Fibroblast of lung (primary cell): ENCODE data around the gene FXN. TPM values are rescaled to one million over a fixed set of nuclear protein-coding genes. Genes with fewer than 3 reads are reported as not detected.

Source experiments
- DNase-seq, 2 donors: peaks; one replicate each; pipeline versions ENCODE4 v3.0.0 to v3.0.0-alpha.2; 2010; ENCODE audit warnings: low read depth in 2 of 2
- H2AFZ ChIP-seq: 2 replicates; pipeline ENCODE4 v1.5.1; 2012; ENCODE audit warnings: low read length, control low read depth, inconsistent platforms
- H3K27ac ChIP-seq: 2 replicates; pipeline ENCODE4 v1.5.1; 2011; ENCODE audit warnings: low read length, control low read depth; ENCODE audit not compliant: insufficient read depth
- H3K27me3 ChIP-seq: 2 replicates; pipeline ENCODE4 v1.5.1; 2011; ENCODE audit warnings: mild to moderate bottlenecking, low read length; ENCODE audit not compliant: control insufficient read depth, insufficient read depth
- H3K36me3 ChIP-seq: 2 replicates; pipeline ENCODE4 v1.5.1; 2011; ENCODE audit warnings: low read length; ENCODE audit not compliant: control insufficient read depth, insufficient read depth
- H3K4me1 ChIP-seq: 2 replicates; pipeline ENCODE4 v1.5.1; 2011; ENCODE audit warnings: low read length; ENCODE audit not compliant: control insufficient read depth, insufficient read depth; ENCODE audit errors: extremely low read depth
- H3K4me2 ChIP-seq: 2 replicates; pipeline ENCODE4 v1.5.1; 2011; ENCODE audit warnings: low read length, control low read depth; ENCODE audit not compliant: insufficient read depth; ENCODE audit errors: extremely low read depth
- H3K4me3 ChIP-seq, 4 experiments: fragments of 200-600 bp in 1 of 4; sonication (generic) in 1 of 4; replicated peaks in 1 of 4; 2 replicates each; pipeline ENCODE4 v1.5.1; 2011 to 2016; ENCODE audit warnings: low read length in 4 of 4, low read depth in 3 of 4, mild to moderate bottlenecking in 3 of 4, control low read depth in 2 of 4, inconsistent platforms in 1 of 4, mixed read lengths in 1 of 4; ENCODE audit not compliant: insufficient read depth in 1 of 4; ENCODE audit errors: control extremely low read depth in 1 of 4
- H3K79me2 ChIP-seq: 2 replicates; pipeline ENCODE4 v1.5.1; 2012; ENCODE audit warnings: mild to moderate bottlenecking, low read length, inconsistent platforms; ENCODE audit not compliant: control insufficient read depth, insufficient read depth
- H3K9ac ChIP-seq: 2 replicates; pipeline ENCODE4 v1.5.1; 2011; ENCODE audit warnings: mild to moderate bottlenecking, low read length, control low read depth; ENCODE audit not compliant: insufficient read depth
- H3K9me3 ChIP-seq: 2 replicates; pipeline ENCODE4 v1.5.1; 2012; ENCODE audit warnings: low read depth, low read length; ENCODE audit not compliant: control insufficient read depth, insufficient read depth
- H4K20me1 ChIP-seq: 2 replicates; pipeline ENCODE4 v1.5.1; 2011; ENCODE audit warnings: low read length; ENCODE audit not compliant: control insufficient read depth, insufficient read depth; ENCODE audit errors: extremely low read depth
- EZH2 ChIP-seq: IDR thresholded peaks from 2 replicates; pipeline ENCODE4 v1.5.1; 2012; ENCODE audit warnings: low read length, control low read depth, mild to moderate bottlenecking; ENCODE audit errors: missing control alignments
- polyA plus RNA-seq, 2 donors: library from polyadenylated mRNA; depleted of rRNA in 1 of 2; stranded (reverse) in 1 of 2; unstranded in 1 of 2; fragments of >200 nt; gene quantifications; 2 replicates each; pipeline ENCODE4 v1.2.1, GENCODE V29; 2011 to 2012; ENCODE audit warnings: missing spikeins in 1 of 2
- total RNA-seq: library from RNA; depleted of rRNA; stranded (reverse); fragments of >200 nt; gene quantifications from 2 replicates; pipeline ENCODE4 v1.2.1, GENCODE V29; 2014
- TF ChIP-seq, protein P1 (sequence below), 2 donors: IDR thresholded peaks in 1 of 2; conservative IDR thresholded peaks in 1 of 2; 1 replicate in 1 of 2; 2 replicates in 1 of 2; pipeline ENCODE4 v1.5.1; 2011 to 2012; ENCODE audit warnings: low read length in 2 of 2, control low read depth in 1 of 2, inconsistent platforms in 1 of 2, low read depth in 1 of 2, mild to moderate bottlenecking in 1 of 2

Gene FXN
- total and polyA plus RNA-seq, 2 donors (not counting 1 experiment from before 2014, with no cell fraction given), result 0.99 to 21.6 TPM

DNA sequence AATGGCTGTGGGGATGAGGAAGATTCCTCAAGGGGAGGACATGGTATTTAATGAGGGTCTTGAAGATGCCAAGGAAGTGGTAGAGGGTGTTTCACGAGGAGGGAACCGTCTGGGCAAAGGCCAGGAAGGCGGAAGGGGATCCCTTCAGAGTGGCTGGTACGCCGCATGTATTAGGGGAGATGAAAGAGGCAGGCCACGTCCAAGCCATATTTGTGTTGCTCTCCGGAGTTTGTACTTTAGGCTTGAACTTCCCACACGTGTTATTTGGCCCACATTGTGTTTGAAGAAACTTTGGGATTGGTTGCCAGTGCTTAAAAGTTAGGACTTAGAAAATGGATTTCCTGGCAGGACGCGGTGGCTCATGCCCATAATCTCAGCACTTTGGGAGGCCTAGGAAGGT is 1.2 kb downstream of the FXN start:
- Histone ChIP-seq H3K27ac (peak overlapping the region; percentile 48), H3K27me3 (no peaks in the 10 kb centered on the region), H3K4me2 (peak overlapping the region; percentile 81)

DNA sequence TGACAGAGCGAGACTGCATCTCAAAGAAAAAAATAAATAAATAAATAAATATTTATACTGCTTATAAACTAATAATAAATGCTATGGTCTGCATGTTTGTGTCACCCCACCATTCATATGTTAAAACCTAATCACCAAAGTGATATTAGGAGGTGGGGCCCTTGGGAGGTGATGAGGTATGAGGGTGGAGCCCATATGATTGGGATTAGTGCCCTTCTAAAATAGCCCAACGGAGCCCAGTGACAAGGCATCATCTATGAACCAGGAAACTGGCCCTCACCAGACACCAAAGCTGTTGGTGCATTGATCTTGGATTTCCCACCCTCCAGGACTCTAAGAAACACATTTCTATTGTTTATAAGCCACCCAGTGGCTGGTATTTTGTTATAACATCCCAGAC is 5.1 kb downstream of the FXN start:
- H3K79me2 ChIP-seq, result peaks cover 11% of the 10 kb centered on the region
- no peak for DNase-seq
- no peaks in the 10 kb centered on the region for H3K27me3 ChIP-seq
- H3K4me2 ChIP-seq, result no peak overlapping the region
- H3K36me3 ChIP-seq, result no peaks in the 10 kb centered on the region
- no peak overlapping the region for H2AFZ ChIP-seq
- no peaks in the 10 kb centered on the region for H3K9me3 ChIP-seq
- H4K20me1 ChIP-seq, result no peaks in the 10 kb centered on the region
- H3K27ac ChIP-seq, result no peak overlapping the region
- H3K9ac ChIP-seq, result no peak overlapping the region
- TF ChIP-seq EZH2, result no peak
- TF ChIP-seq, protein P1, sequence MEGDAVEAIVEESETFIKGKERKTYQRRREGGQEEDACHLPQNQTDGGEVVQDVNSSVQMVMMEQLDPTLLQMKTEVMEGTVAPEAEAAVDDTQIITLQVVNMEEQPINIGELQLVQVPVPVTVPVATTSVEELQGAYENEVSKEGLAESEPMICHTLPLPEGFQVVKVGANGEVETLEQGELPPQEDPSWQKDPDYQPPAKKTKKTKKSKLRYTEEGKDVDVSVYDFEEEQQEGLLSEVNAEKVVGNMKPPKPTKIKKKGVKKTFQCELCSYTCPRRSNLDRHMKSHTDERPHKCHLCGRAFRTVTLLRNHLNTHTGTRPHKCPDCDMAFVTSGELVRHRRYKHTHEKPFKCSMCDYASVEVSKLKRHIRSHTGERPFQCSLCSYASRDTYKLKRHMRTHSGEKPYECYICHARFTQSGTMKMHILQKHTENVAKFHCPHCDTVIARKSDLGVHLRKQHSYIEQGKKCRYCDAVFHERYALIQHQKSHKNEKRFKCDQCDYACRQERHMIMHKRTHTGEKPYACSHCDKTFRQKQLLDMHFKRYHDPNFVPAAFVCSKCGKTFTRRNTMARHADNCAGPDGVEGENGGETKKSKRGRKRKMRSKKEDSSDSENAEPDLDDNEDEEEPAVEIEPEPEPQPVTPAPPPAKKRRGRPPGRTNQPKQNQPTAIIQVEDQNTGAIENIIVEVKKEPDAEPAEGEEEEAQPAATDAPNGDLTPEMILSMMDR (conservative IDR thresholded peaks at IDR 0.05 in 1 of 2, IDR thresholded peaks at IDR 0.05 in 1 of 2; ENCODE audit: low read depth in 1 of 2, low read length in 2 of 2), result no peak
- no peak overlapping the region for H3K4me3 ChIP-seq
- peaks cover 5% of the 10 kb centered on the region for H3K4me1 ChIP-seq

More for the DNA sequence above, 1.2 kb downstream of the FXN start:
- H3K9me3 ChIP-seq, result no peaks in the 10 kb centered on the region
- H3K79me2 ChIP-seq, result peaks cover 11% of the 10 kb centered on the region
- H3K4me1 ChIP-seq, result peaks cover 3% of the 10 kb centered on the region
- TF ChIP-seq, protein P1 (conservative IDR thresholded peaks at IDR 0.05 in 1 of 2, IDR thresholded peaks at IDR 0.05 in 1 of 2; ENCODE audit: low read depth in 1 of 2, low read length in 2 of 2), result no peak
- TF ChIP-seq EZH2, result no peak
- peak overlapping the region; percentile 79 to 96 (median 89) for H3K4me3 ChIP-seq
- no peaks in the 10 kb centered on the region for H4K20me1 ChIP-seq
- H3K9ac ChIP-seq, result peak overlapping the region; percentile 44
- H3K36me3 ChIP-seq, result no peaks in the 10 kb centered on the region
- DNase-seq, result no peak
- H2AFZ ChIP-seq, result peak overlapping the region; percentile 99

DNA sequence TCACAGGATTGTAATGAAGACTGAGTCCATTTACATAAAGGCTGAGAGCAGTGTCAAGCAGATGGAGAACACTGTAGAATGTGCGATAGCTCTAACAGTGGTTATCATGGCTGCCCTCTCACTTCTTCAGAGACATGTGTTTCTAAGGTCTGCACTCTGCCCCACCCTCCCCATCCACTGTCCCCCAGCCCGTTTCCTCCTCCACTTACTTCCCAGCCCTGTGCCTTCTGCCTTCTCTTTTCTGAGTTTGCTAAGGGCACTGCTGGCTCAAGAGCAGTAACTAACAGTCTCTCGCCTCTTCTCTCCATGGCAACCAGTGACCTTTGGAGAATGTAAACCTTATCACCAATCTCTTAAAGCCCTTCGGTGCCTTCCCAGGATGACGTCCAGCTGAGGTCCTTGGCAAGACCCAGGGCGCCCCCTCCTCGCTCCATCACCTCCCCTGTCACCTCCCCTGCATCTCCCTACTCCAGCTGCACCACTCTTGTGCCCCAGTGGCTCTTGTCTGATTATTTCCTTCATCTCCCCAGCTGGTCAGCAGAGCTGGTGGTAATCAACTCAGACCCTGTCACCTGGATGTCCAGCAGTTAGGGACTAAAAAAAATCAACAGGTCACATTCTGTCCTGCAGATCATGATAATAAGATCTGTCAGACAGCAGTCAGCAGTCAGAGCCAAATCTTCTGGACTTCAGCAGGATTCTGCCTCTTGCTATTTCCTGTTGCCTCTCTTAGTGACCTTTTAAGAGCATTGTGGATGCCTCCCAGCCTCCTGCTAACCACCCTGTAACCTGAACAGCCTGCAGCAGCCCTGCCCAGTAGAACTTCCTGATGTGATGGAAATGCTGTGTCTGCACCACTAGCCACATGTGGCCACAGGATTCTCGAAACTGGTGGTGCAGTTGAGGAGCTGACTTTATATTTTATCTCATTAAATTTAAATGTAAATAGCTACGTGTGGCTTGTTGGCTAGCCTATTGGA is 9.0 kb downstream of the FXN start:
- peaks cover 2% of the 10 kb centered on the region for H3K36me3 ChIP-seq
- no peaks in the 10 kb centered on the region for H3K79me2 ChIP-seq
- no peak overlapping the region for H3K4me3 ChIP-seq
- H3K4me1 ChIP-seq, result peaks cover 3% of the 10 kb centered on the region
- no peak overlapping the region for H3K9ac ChIP-seq
- no peaks in the 10 kb centered on the region for H4K20me1 ChIP-seq
- no peaks in the 10 kb centered on the region for H3K9me3 ChIP-seq
- H3K27me3 ChIP-seq, result no peaks in the 10 kb centered on the region
- peak; percentile 62 to 65 for DNase-seq
- no peak overlapping the region for H3K4me2 ChIP-seq
- H3K27ac ChIP-seq, result no peak overlapping the region
- TF ChIP-seq, protein P1 (conservative IDR thresholded peaks at IDR 0.05 in 1 of 2, IDR thresholded peaks at IDR 0.05 in 1 of 2; ENCODE audit: low read depth in 1 of 2, low read length in 2 of 2), result no peak
- TF ChIP-seq EZH2, result no peak
- H2AFZ ChIP-seq, result no peak overlapping the region
